Panc1 (cell line): ENCODE data around the gene MAP4.

Source experiments
- CTCF ChIP-seq: fragments of 450-650 bp; IDR thresholded peaks from 2 replicates; pipeline ENCODE4 v1.5.1; 2017; ENCODE audit warnings: mild to moderate bottlenecking
- POLR2AphosphoS5 ChIP-seq: IDR thresholded peaks from 2 replicates; pipeline ENCODE4 v1.6.1; 2012; ENCODE audit warnings: mild to moderate bottlenecking, low read depth, low read length, moderate library complexity
- SIN3A ChIP-seq: IDR thresholded peaks from 2 replicates; pipeline ENCODE4 v1.6.1; 2012; ENCODE audit warnings: low read depth, mild to moderate bottlenecking, low read length, moderate library complexity, borderline replicate concordance; ENCODE audit not compliant: insufficient read depth
- TF ChIP-seq, protein P1 (sequence below), 2 experiments: IDR thresholded peaks; 2 replicates each; pipeline ENCODE4 v1.6.1; 2011 to 2012; ENCODE audit warnings: low read depth in 2 of 2, control low read depth in 1 of 2, low read length in 1 of 2, mild to moderate bottlenecking in 1 of 2, moderate library complexity in 1 of 2; ENCODE audit not compliant: insufficient read depth in 1 of 2

DNA sequence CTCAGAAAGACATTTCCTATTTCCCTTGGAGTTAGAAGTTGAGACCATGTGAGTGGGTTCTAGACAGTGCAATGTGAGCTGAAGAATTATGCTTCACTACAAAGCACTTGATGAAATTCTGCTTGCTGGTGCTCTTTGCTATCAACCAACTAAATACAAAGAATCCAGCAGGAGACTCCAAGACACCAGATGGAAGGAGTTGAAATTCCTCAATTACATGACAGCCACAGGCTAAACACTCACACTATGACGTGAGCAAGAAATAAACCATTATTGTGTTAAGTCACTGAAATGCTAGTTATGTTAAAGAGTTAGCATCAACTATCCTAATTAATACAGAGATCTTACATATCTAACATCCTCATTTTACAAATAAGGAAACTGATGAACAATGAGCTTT, 8.2 kb upstream of the MAP4 start:
- TF ChIP-seq CTCF (no peak), POLR2AphosphoS5 (no peak), SIN3A (no peak)
- TF ChIP-seq, protein P1, sequence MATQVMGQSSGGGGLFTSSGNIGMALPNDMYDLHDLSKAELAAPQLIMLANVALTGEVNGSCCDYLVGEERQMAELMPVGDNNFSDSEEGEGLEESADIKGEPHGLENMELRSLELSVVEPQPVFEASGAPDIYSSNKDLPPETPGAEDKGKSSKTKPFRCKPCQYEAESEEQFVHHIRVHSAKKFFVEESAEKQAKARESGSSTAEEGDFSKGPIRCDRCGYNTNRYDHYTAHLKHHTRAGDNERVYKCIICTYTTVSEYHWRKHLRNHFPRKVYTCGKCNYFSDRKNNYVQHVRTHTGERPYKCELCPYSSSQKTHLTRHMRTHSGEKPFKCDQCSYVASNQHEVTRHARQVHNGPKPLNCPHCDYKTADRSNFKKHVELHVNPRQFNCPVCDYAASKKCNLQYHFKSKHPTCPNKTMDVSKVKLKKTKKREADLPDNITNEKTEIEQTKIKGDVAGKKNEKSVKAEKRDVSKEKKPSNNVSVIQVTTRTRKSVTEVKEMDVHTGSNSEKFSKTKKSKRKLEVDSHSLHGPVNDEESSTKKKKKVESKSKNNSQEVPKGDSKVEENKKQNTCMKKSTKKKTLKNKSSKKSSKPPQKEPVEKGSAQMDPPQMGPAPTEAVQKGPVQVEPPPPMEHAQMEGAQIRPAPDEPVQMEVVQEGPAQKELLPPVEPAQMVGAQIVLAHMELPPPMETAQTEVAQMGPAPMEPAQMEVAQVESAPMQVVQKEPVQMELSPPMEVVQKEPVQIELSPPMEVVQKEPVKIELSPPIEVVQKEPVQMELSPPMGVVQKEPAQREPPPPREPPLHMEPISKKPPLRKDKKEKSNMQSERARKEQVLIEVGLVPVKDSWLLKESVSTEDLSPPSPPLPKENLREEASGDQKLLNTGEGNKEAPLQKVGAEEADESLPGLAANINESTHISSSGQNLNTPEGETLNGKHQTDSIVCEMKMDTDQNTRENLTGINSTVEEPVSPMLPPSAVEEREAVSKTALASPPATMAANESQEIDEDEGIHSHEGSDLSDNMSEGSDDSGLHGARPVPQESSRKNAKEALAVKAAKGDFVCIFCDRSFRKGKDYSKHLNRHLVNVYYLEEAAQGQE (IDR thresholded peaks at IDR 0.05; ENCODE audit: insufficient read depth in 1 of 2, low read depth in 2 of 2, low read length in 1 of 2): no peak
